Upper lobe of right lung (tissue), 1 donor: ENCODE results near the gene ZNF524. TPM values are rescaled to one million over a fixed set of nuclear protein-coding genes. Genes with fewer than 3 reads are reported as not detected.
A peak's percentile ranks its signal among the peaks of the same experiment; 100 is the strongest.

Source experiments
- ATAC-seq: fragments of 200-7000 bp; cut with Tn5 transposase; one replicate; pipeline ENCODE4 v1.9.1; 2020; ENCODE audit warnings: mild to moderate bottlenecking, moderate library complexity
- DNase-seq: peaks from one replicate; pipeline ENCODE4 v3.0.0-alpha.2; 2020
- H3K27ac ChIP-seq: fragments of 200-600 bp; one replicate; pipeline ENCODE4 v1.8.0; 2022
- H3K27me3 ChIP-seq: fragments of 200-600 bp; one replicate; pipeline ENCODE4 v1.8.0; 2022; ENCODE audit warnings: mild to moderate bottlenecking
- H3K36me3 ChIP-seq: fragments of 200-600 bp; one replicate; pipeline ENCODE4 v1.8.0; 2022
- H3K4me1 ChIP-seq: fragments of 200-600 bp; one replicate; pipeline ENCODE4 v1.8.0; 2022
- H3K4me3 ChIP-seq: fragments of 200-600 bp; one replicate; pipeline ENCODE4 v1.8.0; 2022; ENCODE audit warnings: mild to moderate bottlenecking
- H3K9me3 ChIP-seq: fragments of 200-600 bp; one replicate; pipeline ENCODE4 v1.8.0; 2022
- CTCF ChIP-seq: fragments of 200-600 bp; IDR thresholded peaks from one replicate; pipeline ENCODE4 v1.8.0; 2022; ENCODE audit warnings: antibody characterized with exemption
- intact Hi-C: fragments of 100-400 bp; cut with DNase I; formaldehyde crosslinking; loops from one replicate; pipeline ENCODE4 v1.11.0; 2022
- total RNA-seq: library from RNA; stranded (reverse); fragmentation: NEBNext Ultra II Directional; extraction: Animal tissue kit (Norgen Biotek cat#: 25700); gene quantifications from one replicate; pipeline ENCODE4 v1.2.1, GENCODE V29; 2021
- donor health status: DM: no; HTN: yes; CAD: no; lungs with severe emphysema.

ZNF524 gene
- total RNA-seq, 1 donor from 2014 or later = 28.6 TPM

- H3K36me3 ChIP-seq = peaks cover 13% of the 10 kb centered on the region
- peak within 1 kb of the TSS; percentile 84 for H3K27ac ChIP-seq
- DNase-seq (peak; percentile 89), ATAC-seq (peak; percentile 65)
- H3K9me3 ChIP-seq = no peaks in the 10 kb centered on the region
- peak within 1 kb of the TSS; percentile 89 for H3K4me3 ChIP-seq
- no peaks in the 10 kb centered on the region for H3K27me3 ChIP-seq
- TF ChIP-seq CTCF = no peak
- peaks cover 51% of the 10 kb centered on the region for H3K4me1 ChIP-seq
- intact Hi-C loops = no loop called here
Measured at GRCh38 chr19:55643003-55643886, 43.2 kb downstream of the ZNF524 start, which contains the start of gene ZNF581. ZNF581 (plus strand) TSS chr19:55643649; CDS start chr19:55644572, 923 bp downstream.

- peak overlapping the region; percentile 84 for H3K27ac ChIP-seq
- DNase-seq (no peak), ATAC-seq (no peak)
- H3K4me1 ChIP-seq = peaks cover 50% of the 10 kb centered on the region
- H3K9me3 ChIP-seq = no peaks in the 10 kb centered on the region
- H3K36me3 ChIP-seq = peaks cover 13% of the 10 kb centered on the region
- H3K4me3 ChIP-seq = peak overlapping the region; percentile 89
- TF ChIP-seq CTCF = no peak
- intact Hi-C loops = no loop called here
- no peaks in the 10 kb centered on the region for H3K27me3 ChIP-seq
Measured at GRCh38 chr19:55643887-55644176, 43.7 kb downstream of the ZNF524 start.

DNA sequence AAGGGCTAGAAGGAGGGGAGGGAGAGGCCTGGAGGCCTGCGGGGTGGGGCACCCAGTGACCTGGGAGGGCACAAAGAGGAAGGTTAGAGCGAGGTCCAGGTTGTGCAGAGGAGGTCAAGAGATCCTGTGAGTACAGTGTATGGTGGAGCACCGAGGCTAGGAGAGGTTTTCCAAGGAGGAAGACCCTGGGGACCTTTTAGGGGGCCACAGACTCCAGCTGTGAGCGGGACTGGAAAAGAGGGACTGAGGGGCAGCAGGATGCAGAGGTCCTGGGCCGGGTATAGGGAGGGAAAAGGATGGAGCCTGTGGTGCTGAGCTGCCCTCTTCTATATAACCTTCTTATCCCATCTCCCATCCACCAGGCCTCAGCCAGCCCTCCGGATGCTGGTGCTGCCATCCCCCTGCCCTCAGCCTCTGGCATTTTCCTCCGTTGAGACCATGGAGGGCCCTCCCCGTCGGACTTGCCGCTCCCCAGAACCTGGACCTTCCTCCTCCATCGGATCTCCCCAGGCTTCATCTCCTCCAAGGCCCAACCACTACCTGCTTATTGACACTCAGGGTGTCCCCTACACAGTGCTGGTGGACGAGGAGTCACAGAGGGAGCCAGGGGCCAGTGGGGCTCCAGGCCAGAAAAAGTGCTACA is 44.2 kb downstream of the ZNF524 start:
- no peak for TF ChIP-seq CTCF
- H3K4me1 ChIP-seq = peaks cover 50% of the 10 kb centered on the region
- intact Hi-C loops = no loop called here
- peaks cover 13% of the 10 kb centered on the region for H3K36me3 ChIP-seq
- ATAC-seq = no peak
- H3K27me3 ChIP-seq = no peaks in the 10 kb centered on the region
- DNase-seq = no peak
- peak overlapping the region; percentile 89 for H3K4me3 ChIP-seq
- no peaks in the 10 kb centered on the region for H3K9me3 ChIP-seq
- H3K27ac ChIP-seq = no peak overlapping the region

DNA sequence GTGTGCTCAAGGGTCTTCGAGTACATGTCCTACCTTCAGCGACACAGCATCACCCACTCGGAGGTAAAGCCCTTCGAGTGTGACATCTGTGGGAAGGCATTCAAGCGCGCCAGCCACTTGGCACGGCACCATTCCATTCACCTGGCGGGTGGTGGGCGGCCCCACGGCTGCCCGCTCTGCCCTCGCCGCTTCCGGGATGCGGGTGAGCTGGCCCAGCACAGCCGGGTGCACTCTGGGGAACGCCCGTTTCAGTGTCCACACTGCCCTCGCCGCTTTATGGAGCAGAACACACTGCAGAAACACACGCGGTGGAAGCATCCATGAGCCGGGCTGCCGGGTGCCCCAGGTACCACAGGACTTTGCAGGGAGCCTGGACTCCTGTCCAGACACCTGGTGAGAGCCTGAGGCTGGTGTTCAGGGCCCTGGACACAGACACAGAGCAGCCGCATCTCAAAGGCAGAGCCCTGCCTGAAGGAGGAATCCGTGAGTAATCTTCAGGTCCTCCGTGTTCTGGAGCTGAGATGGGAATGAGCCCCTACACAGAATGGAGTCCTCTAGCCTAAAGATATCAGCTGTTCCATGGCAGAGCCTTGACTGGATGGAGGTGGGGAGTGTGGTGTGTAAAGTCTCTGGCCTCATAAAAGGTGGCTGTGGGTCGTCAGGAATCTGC is 44.9 kb downstream of the ZNF524 start:
- no peak for TF ChIP-seq CTCF
- H3K9me3 ChIP-seq = no peaks in the 10 kb centered on the region
- H3K27ac ChIP-seq = no peak overlapping the region
- peaks cover 47% of the 10 kb centered on the region for H3K4me1 ChIP-seq
- ATAC-seq = no peak
- no peak for DNase-seq
- no peak overlapping the region for H3K4me3 ChIP-seq
- peaks cover 13% of the 10 kb centered on the region for H3K36me3 ChIP-seq
- H3K27me3 ChIP-seq = no peaks in the 10 kb centered on the region
- intact Hi-C loops = no loop called here

GRCh38 chr19:55645512-55645881 is 45.4 kb downstream of the ZNF524 start:
- Histone ChIP-seq H3K4me3 (no peak overlapping the region), H3K27me3 (no peaks in the 10 kb centered on the region), H3K4me1 (peaks cover 42% of the 10 kb centered on the region), H3K36me3 (peaks cover 13% of the 10 kb centered on the region), H3K9me3 (no peaks in the 10 kb centered on the region), H3K27ac (no peak overlapping the region)
- no peak for TF ChIP-seq CTCF
- intact Hi-C loops = no loop called here
- DNase-seq = no peak
- ATAC-seq = no peak
